HG03060 (cell line): ENCODE measurements around the gene TMEM52B.
"Not testable (repeated sequence)": the region's sequence is repeated elsewhere in the genome, so short reads cannot be mapped to it uniquely, and the experiment has no call there.

Source experiments
- ATAC-seq: cut with Tn5 transposase; IDR thresholded peaks from one replicate; pipeline ENCODE4 v1.9.1; 2021; ENCODE audit warnings: low read depth, moderate number of reproducible peaks; ENCODE audit not compliant: unreplicated experiment

The TMEM52B gene

GRCh38 chr12:10170216-10170615, 8.6 kb upstream of the TMEM52B start:
- ATAC-seq, result no peak

GRCh38 chr12:10171973-10172728, 6.7 kb upstream of the TMEM52B start, which contains the start of gene OLR1:
Gene OLR1 (minus strand): TSS chr12:10172132. CDS start chr12:10172077, 55 bp downstream.
- ATAC-seq, result no peak

- no peak for ATAC-seq
These were observed 3.7 kb upstream of the TMEM52B start for GRCh38 chr12:10174986-10175614.

GRCh38 chr12:10175846-10176636, 2.8 kb upstream of the TMEM52B start:
- no peak for ATAC-seq

GRCh38 chr12:10179776-10180181, 947 bp downstream of the TMEM52B start:
- ATAC-seq, result no peak

- ATAC-seq, result no peak
These were observed 3.7 kb downstream of the TMEM52B start for GRCh38 chr12:10182354-10183049.

- ATAC-seq, result no peak
These were observed 5.5 kb downstream of the TMEM52B start for GRCh38 chr12:10184261-10184843.

- ATAC-seq, result no peak
These were observed 7.5 kb downstream of the TMEM52B start for GRCh38 chr12:10186299-10186698.

- not testable (repeated sequence) for ATAC-seq
These were observed 8.1 kb downstream of the TMEM52B start for GRCh38 chr12:10186958-10187357.

- ATAC-seq, result no peak
These were observed 10.8 kb downstream of the TMEM52B start for GRCh38 chr12:10189653-10190052.

GRCh38 chr12:10190558-10191388, 11.9 kb downstream of the TMEM52B start:
- ATAC-seq, result no peak

- no peak for ATAC-seq
These were observed 13.0 kb downstream of the TMEM52B start for GRCh38 chr12:10191865-10192264.

GRCh38 chr12:10194160-10194670, 15.4 kb downstream of the TMEM52B start:
- ATAC-seq, result no peak

GRCh38 chr12:10196210-10196609, 17.4 kb downstream of the TMEM52B start:
- no peak for ATAC-seq

- no peak for ATAC-seq
These were observed 19.0 kb downstream of the TMEM52B start for GRCh38 chr12:10197879-10198278.

- not testable (repeated sequence) for ATAC-seq
These were observed 25.7 kb downstream of the TMEM52B start for GRCh38 chr12:10204495-10204894.

GRCh38 chr12:10205220-10205807, 26.5 kb downstream of the TMEM52B start:
- no peak for ATAC-seq

- no peak for ATAC-seq
These were observed 28.3 kb downstream of the TMEM52B start for GRCh38 chr12:10207136-10207535.

- ATAC-seq, result no peak
These were observed 31.4 kb downstream of the TMEM52B start for GRCh38 chr12:10210225-10210624.
